ENCODE measurements around the gene GATC.

Gene GATC

GRCh38 chr12:120445911-120446843 lies at the start of gene GATC, which contains the start of gene TRIAP1:
GATC (plus strand) TSS chr12:120446444; CDS start chr12:120446481, 37 bp downstream.
TRIAP1 (minus strand) TSS chr12:120446384; CDS start chr12:120446372, 12 bp downstream.
- DNase-seq (ENCODE audit: low read depth) = peak; percentile 88
- no peak for TF ChIP-seq CTCF (IDR thresholded peaks at IDR 0.05; ENCODE audit: insufficient read depth, low read depth, low read length, missing control alignments)
- peak within 1 kb of the TSS; percentile 94 for H3K4me3 ChIP-seq (ENCODE audit: low read depth, low read length)

GRCh38 chr12:120397824-120398540 lies 48.3 kb upstream of the GATC start:
- DNase-seq (ENCODE audit: low read depth) = no peak
- no peak overlapping the region for H3K4me3 ChIP-seq (ENCODE audit: low read depth, low read length)
- TF ChIP-seq CTCF (IDR thresholded peaks at IDR 0.05; ENCODE audit: insufficient read depth, low read depth, low read length, missing control alignments) = no peak

- peak; percentile 29 for DNase-seq (ENCODE audit: low read depth)
- TF ChIP-seq CTCF (IDR thresholded peaks at IDR 0.05; ENCODE audit: insufficient read depth, low read depth, low read length, missing control alignments) = no peak
- no peak overlapping the region for H3K4me3 ChIP-seq (ENCODE audit: low read depth, low read length)
These were observed 46.7 kb upstream of the GATC start for GRCh38 chr12:120399531-120399930.

GRCh38 chr12:120402217-120402616 lies 44.0 kb upstream of the GATC start:
- H3K4me3 ChIP-seq (ENCODE audit: low read depth, low read length) = no peak overlapping the region
- TF ChIP-seq CTCF (IDR thresholded peaks at IDR 0.05; ENCODE audit: insufficient read depth, low read depth, low read length, missing control alignments) = no peak
- DNase-seq (ENCODE audit: low read depth) = no peak

- no peak for TF ChIP-seq CTCF (IDR thresholded peaks at IDR 0.05; ENCODE audit: insufficient read depth, low read depth, low read length, missing control alignments)
- no peak overlapping the region for H3K4me3 ChIP-seq (ENCODE audit: low read depth, low read length)
- DNase-seq (ENCODE audit: low read depth) = no peak
These were observed 42.4 kb upstream of the GATC start for GRCh38 chr12:120403869-120404268.

GRCh38 chr12:120404271-120404670 lies 42.0 kb upstream of the GATC start:
- no peak overlapping the region for H3K4me3 ChIP-seq (ENCODE audit: low read depth, low read length)
- DNase-seq (ENCODE audit: low read depth) = peak; percentile 16
- no peak for TF ChIP-seq CTCF (IDR thresholded peaks at IDR 0.05; ENCODE audit: insufficient read depth, low read depth, low read length, missing control alignments)

All from GM12865 (cell line).